Measurements from ENCODE around the gene HLA-F.
A peak's percentile ranks its signal among the peaks of the same experiment; 100 is the strongest.

The HLA-F gene

GRCh38 chr6:29752451-29753308 is 29.4 kb downstream of the HLA-F start (continued):
- peak; percentile 8; the same call in 1 of the 2 replicates for TF ChIP-seq INSM2 (tag by site-specific recombination; IDR thresholded peaks at IDR 0.05)
- no peak for TF ChIP-seq ZNF521 (tag by site-specific recombination; IDR thresholded peaks at IDR 0.05)
- no peak for TF ChIP-seq ZNF148 (tag by site-specific recombination; IDR thresholded peaks at IDR 0.05; ENCODE audit: borderline replicate concordance)
- TF ChIP-seq ZNF292 (tag by site-specific recombination; IDR thresholded peaks at IDR 0.05; ENCODE audit: borderline replicate concordance, low read depth) = no peak
- no peak for TF ChIP-seq HOXD13 (CRISPR knock-in tag; IDR thresholded peaks at IDR 0.05; ENCODE audit: borderline replicate concordance)
- TF ChIP-seq ZNF529 (tag by site-specific recombination; IDR thresholded peaks at IDR 0.05; ENCODE audit: insufficient replicate concordance) = no peak
- peak; percentile 79 for TF ChIP-seq SP7 (tag by site-specific recombination; IDR thresholded peaks at IDR 0.05)
- no peak for TF ChIP-seq ZNF350 (tag by site-specific recombination; IDR thresholded peaks at IDR 0.05)
- TF ChIP-seq, protein P1, sequence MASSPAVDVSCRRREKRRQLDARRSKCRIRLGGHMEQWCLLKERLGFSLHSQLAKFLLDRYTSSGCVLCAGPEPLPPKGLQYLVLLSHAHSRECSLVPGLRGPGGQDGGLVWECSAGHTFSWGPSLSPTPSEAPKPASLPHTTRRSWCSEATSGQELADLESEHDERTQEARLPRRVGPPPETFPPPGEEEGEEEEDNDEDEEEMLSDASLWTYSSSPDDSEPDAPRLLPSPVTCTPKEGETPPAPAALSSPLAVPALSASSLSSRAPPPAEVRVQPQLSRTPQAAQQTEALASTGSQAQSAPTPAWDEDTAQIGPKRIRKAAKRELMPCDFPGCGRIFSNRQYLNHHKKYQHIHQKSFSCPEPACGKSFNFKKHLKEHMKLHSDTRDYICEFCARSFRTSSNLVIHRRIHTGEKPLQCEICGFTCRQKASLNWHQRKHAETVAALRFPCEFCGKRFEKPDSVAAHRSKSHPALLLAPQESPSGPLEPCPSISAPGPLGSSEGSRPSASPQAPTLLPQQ (tag by site-specific recombination; IDR thresholded peaks at IDR 0.05) = peak; percentile 91
- no peak for TF ChIP-seq ZNF645 (tag by site-specific recombination; IDR thresholded peaks at IDR 0.05)
- no peak for TF ChIP-seq FEZF1 (tag by site-specific recombination; IDR thresholded peaks at IDR 0.05)
- TF ChIP-seq ZNF580 (tag by site-specific recombination; IDR thresholded peaks at IDR 0.05) = no peak
- TF ChIP-seq ZNF223 (tag by site-specific recombination; IDR thresholded peaks at IDR 0.05) = no peak
- TF ChIP-seq ZNF768 (tag by site-specific recombination; IDR thresholded peaks at IDR 0.05) = no peak
- TF ChIP-seq ZNF664 (tag by site-specific recombination; IDR thresholded peaks at IDR 0.05) = no peak
- no peak for TF ChIP-seq ZNF658 (tag by site-specific recombination; IDR thresholded peaks at IDR 0.05)
- TF ChIP-seq ZNF510 (tag by site-specific recombination; IDR thresholded peaks at IDR 0.05; ENCODE audit: insufficient replicate concordance) = no peak
- no peak for TF ChIP-seq ZNF112 (tag by site-specific recombination; IDR thresholded peaks at IDR 0.05)
- TF ChIP-seq KLF9 (tag by site-specific recombination; IDR thresholded peaks at IDR 0.05; ENCODE audit: low read depth) = peak; percentile 66
- TF ChIP-seq ZSCAN23 (tag by site-specific recombination; IDR thresholded peaks at IDR 0.05) = 0 out of 2 replicates have a peak, but pooled peaks have one; percentile 8
- TF ChIP-seq ZNF654 (tag by site-specific recombination; IDR thresholded peaks at IDR 0.05; ENCODE audit: low read depth) = peak; percentile 74
- TF ChIP-seq ZNF335 (tag by site-specific recombination; conservative IDR thresholded peaks at IDR 0.05) = peak; percentile 86
- TF ChIP-seq ZNF354C (tag by site-specific recombination; IDR thresholded peaks at IDR 0.05; ENCODE audit: borderline replicate concordance, low read depth) = no peak
- TF ChIP-seq ZNF248 (tag by site-specific recombination; IDR thresholded peaks at IDR 0.05) = no peak
- TF ChIP-seq KLF7 (tag by site-specific recombination; IDR thresholded peaks at IDR 0.05; ENCODE audit: borderline replicate concordance) = 0 out of 2 replicates have a peak, but pooled peaks have one; percentile 63
- TF ChIP-seq ZNF157 (tag by site-specific recombination; IDR thresholded peaks at IDR 0.05) = no peak
- TF ChIP-seq ZNF785 (tag by site-specific recombination; IDR thresholded peaks at IDR 0.05) = no peak
- TF ChIP-seq, protein P2, sequence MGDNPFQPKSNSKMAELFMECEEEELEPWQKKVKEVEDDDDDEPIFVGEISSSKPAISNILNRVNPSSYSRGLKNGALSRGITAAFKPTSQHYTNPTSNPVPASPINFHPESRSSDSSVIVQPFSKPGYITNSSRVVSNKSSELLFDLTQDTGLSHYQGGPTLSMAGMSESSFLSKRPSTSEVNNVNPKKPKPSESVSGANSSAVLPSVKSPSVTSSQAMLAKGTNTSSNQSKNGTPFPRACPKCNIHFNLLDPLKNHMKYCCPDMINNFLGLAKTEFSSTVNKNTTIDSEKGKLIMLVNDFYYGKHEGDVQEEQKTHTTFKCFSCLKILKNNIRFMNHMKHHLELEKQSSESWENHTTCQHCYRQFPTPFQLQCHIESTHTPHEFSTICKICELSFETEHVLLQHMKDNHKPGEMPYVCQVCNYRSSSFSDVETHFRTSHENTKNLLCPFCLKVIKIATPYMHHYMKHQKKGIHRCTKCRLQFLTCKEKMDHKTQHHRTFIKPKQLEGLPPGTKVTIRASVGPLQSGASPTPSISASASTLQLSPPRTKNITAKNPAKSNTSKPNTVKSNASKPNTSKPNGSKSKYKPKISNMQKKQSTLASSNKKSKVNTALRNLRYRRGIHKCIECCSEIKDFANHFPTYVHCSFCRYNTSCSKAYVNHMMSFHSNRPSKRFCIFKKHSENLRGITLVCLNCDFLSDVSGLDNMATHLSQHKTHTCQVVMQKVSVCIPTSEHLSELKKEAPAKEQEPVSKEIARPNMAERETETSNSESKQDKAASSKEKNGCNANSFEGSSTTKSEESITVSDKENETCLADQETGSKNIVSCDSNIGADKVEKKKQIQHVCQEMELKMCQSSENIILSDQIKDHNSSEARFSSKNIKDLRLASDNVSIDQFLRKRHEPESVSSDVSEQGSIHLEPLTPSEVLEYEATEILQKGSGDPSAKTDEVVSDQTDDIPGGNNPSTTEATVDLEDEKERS (tag by site-specific recombination; IDR thresholded peaks at IDR 0.05) = no peak
- TF ChIP-seq ZNF791 (tag by site-specific recombination; IDR thresholded peaks at IDR 0.05) = no peak
- TF ChIP-seq ZNF404 (tag by site-specific recombination; IDR thresholded peaks at IDR 0.05) = no peak
